ENCODE measurements around the gene ACBD6.
A peak's percentile ranks its signal among the peaks of the same experiment; 100 is the strongest.

The ACBD6 gene

GRCh38 chr1:180536821-180537372 lies 34.5 kb upstream of the ACBD6 start:
- Histone ChIP-seq H3K36me3 (ENCODE audit: insufficient read depth, low read depth, low read length) (no peaks in the 10 kb centered on the region), H3K4me1 (ENCODE audit: insufficient read depth, low read length) (peaks cover under 1% of the 10 kb centered on the region; the same call in 1 of the 2 replicates), H3K27me3 (ENCODE audit: insufficient read depth, low read length) (no peaks in the 10 kb centered on the region), H3K4me3 (ENCODE audit: low read length) (no peak overlapping the region), H3K9ac (ENCODE audit: low read depth, low read length) (no peak overlapping the region), H3K9me3 (ENCODE audit: insufficient read depth, low read depth, low read length) (no peaks in the 10 kb centered on the region), H3K27ac (ENCODE audit: low read length) (no peak overlapping the region)

GRCh38 chr1:180535418-180535999 lies 33.1 kb upstream of the ACBD6 start:
- Histone ChIP-seq H3K4me3 (ENCODE audit: low read length) (no peak overlapping the region), H3K27me3 (ENCODE audit: insufficient read depth, low read length) (no peaks in the 10 kb centered on the region), H3K9ac (ENCODE audit: low read depth, low read length) (no peak overlapping the region), H3K4me1 (ENCODE audit: insufficient read depth, low read length) (no peaks in the 10 kb centered on the region), H3K9me3 (ENCODE audit: insufficient read depth, low read depth, low read length) (no peaks in the 10 kb centered on the region), H3K36me3 (ENCODE audit: insufficient read depth, low read depth, low read length) (no peaks in the 10 kb centered on the region), H3K27ac (ENCODE audit: low read length) (no peak overlapping the region)

GRCh38 chr1:180534214-180534613 lies 31.8 kb upstream of the ACBD6 start:
- Histone ChIP-seq H3K9ac (ENCODE audit: low read depth, low read length) (no peak overlapping the region), H3K4me1 (ENCODE audit: insufficient read depth, low read length) (no peaks in the 10 kb centered on the region), H3K4me3 (ENCODE audit: low read length) (no peak overlapping the region), H3K9me3 (ENCODE audit: insufficient read depth, low read depth, low read length) (no peaks in the 10 kb centered on the region), H3K36me3 (ENCODE audit: insufficient read depth, low read depth, low read length) (no peaks in the 10 kb centered on the region), H3K27me3 (ENCODE audit: insufficient read depth, low read length) (no peaks in the 10 kb centered on the region), H3K27ac (ENCODE audit: low read length) (no peak overlapping the region)

- H3K27ac ChIP-seq (ENCODE audit: low read length): no peak overlapping the region
- H3K27me3 ChIP-seq (ENCODE audit: insufficient read depth, low read length): no peaks in the 10 kb centered on the region
- H3K9ac ChIP-seq (ENCODE audit: low read depth, low read length): 0 out of 2 replicates have a peak overlapping the region, but pooled peaks have one; percentile 15
- no peak overlapping the region for H3K4me3 ChIP-seq (ENCODE audit: low read length)
- H3K36me3 ChIP-seq (ENCODE audit: insufficient read depth, low read depth, low read length): no peaks in the 10 kb centered on the region
- no peaks in the 10 kb centered on the region for H3K9me3 ChIP-seq (ENCODE audit: insufficient read depth, low read depth, low read length)
- no peaks in the 10 kb centered on the region for H3K4me1 ChIP-seq (ENCODE audit: insufficient read depth, low read length)
These were observed 31.1 kb upstream of the ACBD6 start for GRCh38 chr1:180533266-180533987.

- Histone ChIP-seq H3K27me3 (ENCODE audit: insufficient read depth, low read length) (no peaks in the 10 kb centered on the region), H3K27ac (ENCODE audit: low read length) (no peak overlapping the region), H3K9ac (ENCODE audit: low read depth, low read length) (no peak overlapping the region)
These were observed 30.5 kb upstream of the ACBD6 start for GRCh38 chr1:180532854-180533253.

GRCh38 chr1:180530501-180530900 lies 28.1 kb upstream of the ACBD6 start:
- Histone ChIP-seq H3K27me3 (ENCODE audit: insufficient read depth, low read length) (no peaks in the 10 kb centered on the region), H3K27ac (ENCODE audit: low read length) (no peak overlapping the region), H3K9me3 (ENCODE audit: insufficient read depth, low read depth, low read length) (no peaks in the 10 kb centered on the region)

More at GRCh38 chr1:180532854-180533253, 30.5 kb upstream of the ACBD6 start:
- H3K36me3 ChIP-seq (ENCODE audit: insufficient read depth, low read depth, low read length): no peaks in the 10 kb centered on the region
- H3K4me1 ChIP-seq (ENCODE audit: insufficient read depth, low read length): no peaks in the 10 kb centered on the region
- H3K9me3 ChIP-seq (ENCODE audit: insufficient read depth, low read depth, low read length): no peaks in the 10 kb centered on the region
- no peak overlapping the region for H3K4me3 ChIP-seq (ENCODE audit: low read length)

GRCh38 chr1:180528868-180529470 lies 26.6 kb upstream of the ACBD6 start:
- no peaks in the 10 kb centered on the region for H3K36me3 ChIP-seq (ENCODE audit: insufficient read depth, low read depth, low read length)
- H3K9ac ChIP-seq (ENCODE audit: low read depth, low read length): no peak overlapping the region
- H3K4me3 ChIP-seq (ENCODE audit: low read length): no peak overlapping the region
- H3K4me1 ChIP-seq (ENCODE audit: insufficient read depth, low read length): no peaks in the 10 kb centered on the region
- H3K27me3 ChIP-seq (ENCODE audit: insufficient read depth, low read length): no peaks in the 10 kb centered on the region
- H3K27ac ChIP-seq (ENCODE audit: low read length): no peak overlapping the region
- no peaks in the 10 kb centered on the region for H3K9me3 ChIP-seq (ENCODE audit: insufficient read depth, low read depth, low read length)

More at GRCh38 chr1:180530501-180530900, 28.1 kb upstream of the ACBD6 start:
- no peaks in the 10 kb centered on the region for H3K36me3 ChIP-seq (ENCODE audit: insufficient read depth, low read depth, low read length)
- no peak overlapping the region for H3K4me3 ChIP-seq (ENCODE audit: low read length)
- no peaks in the 10 kb centered on the region for H3K4me1 ChIP-seq (ENCODE audit: insufficient read depth, low read length)
- no peak overlapping the region for H3K9ac ChIP-seq (ENCODE audit: low read depth, low read length)

- no peaks in the 10 kb centered on the region for H3K9me3 ChIP-seq (ENCODE audit: insufficient read depth, low read depth, low read length)
- no peaks in the 10 kb centered on the region for H3K36me3 ChIP-seq (ENCODE audit: insufficient read depth, low read depth, low read length)
- peaks cover 2% of the 10 kb centered on the region; the same call in 1 of the 2 replicates for H3K4me1 ChIP-seq (ENCODE audit: insufficient read depth, low read length)
- H3K27me3 ChIP-seq (ENCODE audit: insufficient read depth, low read length): no peaks in the 10 kb centered on the region
- H3K4me3 ChIP-seq (ENCODE audit: low read length): no peak overlapping the region
- H3K9ac ChIP-seq (ENCODE audit: low read depth, low read length): no peak overlapping the region
- H3K27ac ChIP-seq (ENCODE audit: low read length): no peak overlapping the region
These were observed 24.8 kb upstream of the ACBD6 start for GRCh38 chr1:180527101-180527669.

GRCh38 chr1:180525715-180526039 lies 23.3 kb upstream of the ACBD6 start:
- no peak overlapping the region for H3K27ac ChIP-seq (ENCODE audit: low read length)
- no peaks in the 10 kb centered on the region for H3K9me3 ChIP-seq (ENCODE audit: insufficient read depth, low read depth, low read length)
- H3K9ac ChIP-seq (ENCODE audit: low read depth, low read length): no peak overlapping the region
- no peaks in the 10 kb centered on the region for H3K36me3 ChIP-seq (ENCODE audit: insufficient read depth, low read depth, low read length)
- H3K27me3 ChIP-seq (ENCODE audit: insufficient read depth, low read length): no peaks in the 10 kb centered on the region
- H3K4me3 ChIP-seq (ENCODE audit: low read length): no peak overlapping the region
- peaks cover 8% of the 10 kb centered on the region for H3K4me1 ChIP-seq (ENCODE audit: insufficient read depth, low read length)

GRCh38 chr1:180524915-180525714 lies 22.7 kb upstream of the ACBD6 start:
- no peak overlapping the region for H3K9ac ChIP-seq (ENCODE audit: low read depth, low read length)
- no peak overlapping the region for H3K4me3 ChIP-seq (ENCODE audit: low read length)
- no peak overlapping the region for H3K27ac ChIP-seq (ENCODE audit: low read length)
- H3K36me3 ChIP-seq (ENCODE audit: insufficient read depth, low read depth, low read length): no peaks in the 10 kb centered on the region
- peaks cover 8% of the 10 kb centered on the region for H3K4me1 ChIP-seq (ENCODE audit: insufficient read depth, low read length)
- no peaks in the 10 kb centered on the region for H3K27me3 ChIP-seq (ENCODE audit: insufficient read depth, low read length)
- H3K9me3 ChIP-seq (ENCODE audit: insufficient read depth, low read depth, low read length): no peaks in the 10 kb centered on the region
